GM23338 (cell line): ENCODE results near the gene DMD.

Source experiments
- CTCF ChIP-seq, 2 experiments: fragments of 200-600 bp in 1 of 2; sonication (generic) in 1 of 2; conservative IDR thresholded peaks; 2 replicates each; pipeline versions ENCODE4 v1.5.1 to v1.6.1; 2016 to 2017; ENCODE audit warnings: antibody characterized with exemption in 2 of 2, low read depth in 2 of 2, mild to moderate bottlenecking in 2 of 2, moderate library complexity in 1 of 2
- EZH2phosphoT487 ChIP-seq: fragments of 200-600 bp; sonication (generic); IDR thresholded peaks from one replicate; pipeline ENCODE4 v1.8.1; 2018; ENCODE audit warnings: antibody characterized with exemption; ENCODE audit not compliant: unreplicated experiment
- JUNB ChIP-seq: IDR thresholded peaks from one replicate; pipeline ENCODE4 v1.6.1; 2016; ENCODE audit warnings: antibody characterized with exemption; ENCODE audit not compliant: unreplicated experiment
- NANOG ChIP-seq: IDR thresholded peaks from 2 replicates; pipeline ENCODE4 v1.6.1; 2016; ENCODE audit warnings: antibody characterized with exemption, borderline replicate concordance

- TF ChIP-seq EZH2phosphoT487 (no peak), JUNB (no peak), CTCF (conservative IDR thresholded peaks at IDR 0.05; ENCODE audit: low read depth in 2 of 2) (no peak), NANOG (no peak)
These were observed 197.3 kb downstream of the DMD start for GRCh38 chrX:33014086-33014485.
